Right lobe of liver (tissue), 6 donors: ENCODE measurements around the gene PPP1CA. TPM values are rescaled to one million over a fixed set of nuclear protein-coding genes. Genes with fewer than 3 reads are reported as not detected.
"Not testable (repeated sequence)": the region's sequence is repeated elsewhere in the genome, so short reads cannot be mapped to it uniquely, and the experiment has no call there.

Experiments
- ATAC-seq, 4 donors: fragments of 200-7000 bp; cut with Tn5 transposase; one replicate each; pipeline ENCODE4 v1.9.1; 2020; ENCODE audit warnings: mild to moderate bottlenecking in 4 of 4, moderate library complexity in 4 of 4
- DNase-seq, 3 donors: peaks; one replicate each; pipeline ENCODE4 v3.0.0-alpha.2; 2020
- H3K27ac ChIP-seq, 3 donors: fragments of 200-600 bp; one replicate each; pipeline ENCODE4 v1.8.0; 2022
- H3K27me3 ChIP-seq, 2 donors: fragments of 200-600 bp; one replicate each; pipeline ENCODE4 v1.8.0; 2022
- H3K36me3 ChIP-seq, 4 donors: fragments of 200-600 bp; sonication (generic) in 1 of 4; one replicate each; pipeline versions ENCODE4 v1.5.1 to v1.8.0; 2017 to 2022; ENCODE audit warnings: control low read depth in 1 of 4
- H3K4me1 ChIP-seq, 4 donors: fragments of 200-600 bp; sonication (generic) in 1 of 4; one replicate each; pipeline versions ENCODE4 v1.5.1 to v1.8.0; 2017 to 2022; ENCODE audit warnings: control low read depth in 1 of 4
- H3K4me3 ChIP-seq, 3 donors: fragments of 200-600 bp; one replicate each; pipeline ENCODE4 v1.8.0; 2022
- H3K9me3 ChIP-seq, 4 donors: fragments of 200-600 bp; sonication (generic) in 1 of 4; one replicate each; pipeline versions ENCODE4 v1.5.1 to v1.8.0; 2017 to 2022; ENCODE audit warnings: control low read depth in 1 of 4
- POLR2A ChIP-seq: fragments of 450-650 bp; IDR thresholded peaks from one replicate; pipeline ENCODE4 v1.6.1; 2017; ENCODE audit warnings: antibody characterized with exemption, mild to moderate bottlenecking
- WGBS: methylation state at CpG from one replicate; pipeline ENCODE4 v1.1.6; 2018; ENCODE audit warnings: low coverage, low lambda C conversion rate; ENCODE audit not compliant: insufficient coverage; ENCODE audit errors: missing lambda C conversion rate; 5-methylcytosine and 5-hydroxymethylcytosine counted together
- intact Hi-C, 2 donors: fragments of 100-400 bp; cut with DNase I; formaldehyde crosslinking; loops; one replicate each; pipeline versions ENCODE4 v1.11.2 to v1.14.1; 2022
- total RNA-seq, 6 experiments: library from RNA; depleted of rRNA in 2 of 6; stranded (reverse); fragments of >200 nt in 2 of 6; fragmentation: NEBNext Ultra II Directional in 3 of 6; extraction: Animal tissue kit (Norgen Biotek cat#: 25700) in 3 of 6; gene quantifications; one replicate each; pipeline versions ENCODE4 v1.1.0 to v1.2.4, GENCODE V29; 2016 to 2023
- TF ChIP-seq, protein P1 (sequence below), 4 donors: fragments of 200-600 bp in 3 of 4; fragments of 450-650 bp in 1 of 4; IDR thresholded peaks; one replicate each; pipeline versions ENCODE4 v1.5.1 to v1.8.0; 2016 to 2022; ENCODE audit warnings: antibody characterized with exemption in 4 of 4, mild to moderate bottlenecking in 2 of 4
- donor health status: DM: no; HTN: yes; CAD: no.
- donor health status: DM: no; HTN: no; CAD: no.
- donor health status: DM: no; HTN: no; CAD: no.
- donor health status: DM: no; HTN: yes; CAD: no.
- donor health status: DM: no; HTN: yes; CAD: no.

The PPP1CA gene
- total RNA-seq, 6 experiments from 2014 or later: 64.2 to 102 (median 71.1) TPM

DNA sequence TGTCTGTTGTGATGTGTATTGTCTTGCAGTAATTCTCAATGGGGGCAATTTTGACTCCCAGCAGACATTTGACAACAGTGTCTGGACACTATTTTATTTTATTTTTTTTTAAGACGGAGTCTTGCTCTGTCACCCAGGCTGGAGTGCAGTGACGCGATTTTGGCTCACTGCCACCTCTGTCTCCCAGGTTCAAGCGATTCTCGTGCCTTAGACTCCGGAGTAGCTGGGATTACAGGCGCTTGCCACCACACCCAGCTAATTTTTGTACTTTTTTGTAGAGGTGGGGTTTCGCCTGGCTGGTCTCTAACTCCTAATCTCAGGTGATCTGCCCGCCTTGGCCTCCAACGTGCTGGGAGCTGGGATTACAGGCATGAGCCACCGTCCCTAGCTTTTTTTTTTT lies 28.1 kb upstream of the PPP1CA start:
- ATAC-seq (no peak), DNase-seq (no peak)
- no peak for TF ChIP-seq POLR2A
- TF ChIP-seq, protein P1, sequence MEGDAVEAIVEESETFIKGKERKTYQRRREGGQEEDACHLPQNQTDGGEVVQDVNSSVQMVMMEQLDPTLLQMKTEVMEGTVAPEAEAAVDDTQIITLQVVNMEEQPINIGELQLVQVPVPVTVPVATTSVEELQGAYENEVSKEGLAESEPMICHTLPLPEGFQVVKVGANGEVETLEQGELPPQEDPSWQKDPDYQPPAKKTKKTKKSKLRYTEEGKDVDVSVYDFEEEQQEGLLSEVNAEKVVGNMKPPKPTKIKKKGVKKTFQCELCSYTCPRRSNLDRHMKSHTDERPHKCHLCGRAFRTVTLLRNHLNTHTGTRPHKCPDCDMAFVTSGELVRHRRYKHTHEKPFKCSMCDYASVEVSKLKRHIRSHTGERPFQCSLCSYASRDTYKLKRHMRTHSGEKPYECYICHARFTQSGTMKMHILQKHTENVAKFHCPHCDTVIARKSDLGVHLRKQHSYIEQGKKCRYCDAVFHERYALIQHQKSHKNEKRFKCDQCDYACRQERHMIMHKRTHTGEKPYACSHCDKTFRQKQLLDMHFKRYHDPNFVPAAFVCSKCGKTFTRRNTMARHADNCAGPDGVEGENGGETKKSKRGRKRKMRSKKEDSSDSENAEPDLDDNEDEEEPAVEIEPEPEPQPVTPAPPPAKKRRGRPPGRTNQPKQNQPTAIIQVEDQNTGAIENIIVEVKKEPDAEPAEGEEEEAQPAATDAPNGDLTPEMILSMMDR (IDR thresholded peaks at IDR 0.05): no peak
- no peak overlapping the region for H3K27ac ChIP-seq
- H3K27me3 ChIP-seq: no peaks in the 10 kb centered on the region
- H3K4me3 ChIP-seq: no peak overlapping the region
- WGBS: 67% methylated on average over 8 of the region's 11 CpGs
- peaks cover 0 to 19% (median 2%) of the 10 kb centered on the region in 4 donors for H3K4me1 ChIP-seq
- H3K9me3 ChIP-seq: no peaks in the 10 kb centered on the region
- peaks cover 0 to 35% (median 11%) of the 10 kb centered on the region in 4 donors for H3K36me3 ChIP-seq
- intact Hi-C loops: no loop called here

DNA sequence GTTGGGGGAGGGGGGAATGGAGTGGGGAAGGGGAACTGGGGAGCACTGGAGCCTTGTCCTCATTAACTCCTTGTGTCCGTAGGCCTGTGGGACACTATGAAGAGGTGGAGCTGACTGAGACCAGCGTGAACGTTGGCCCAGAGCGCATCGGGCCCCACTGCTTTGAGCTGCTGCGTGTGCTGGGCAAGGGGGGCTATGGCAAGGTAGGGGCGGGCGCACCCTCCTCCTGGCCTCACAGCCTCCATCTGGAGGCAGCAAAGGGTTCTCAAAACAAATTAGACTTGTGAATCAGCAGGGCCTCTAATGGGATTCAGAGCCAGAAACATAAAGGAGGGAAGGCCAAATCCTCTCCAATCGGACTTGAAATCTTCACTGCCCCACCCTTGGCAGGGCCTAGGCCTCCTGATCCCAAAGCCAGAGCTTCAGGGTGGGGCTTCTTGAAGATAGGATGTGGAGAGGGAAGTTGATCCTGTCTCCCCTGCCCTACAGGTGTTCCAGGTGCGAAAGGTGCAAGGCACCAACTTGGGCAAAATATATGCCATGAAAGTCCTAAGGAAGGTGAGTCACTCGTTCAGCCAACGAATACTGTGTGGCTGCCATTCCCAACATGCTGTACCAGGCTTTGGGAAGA lies 27.5 kb upstream of the PPP1CA start:
- Histone ChIP-seq H3K27ac (peak overlapping the region in 1 of 3 donors; percentile 84), H3K27me3 (no peaks in the 10 kb centered on the region), H3K4me3 (peak overlapping the region; percentile 61 to 79 (median 74)), H3K36me3 (peaks cover 0 to 30% (median 8%) of the 10 kb centered on the region in 4 donors), H3K4me1 (peaks cover 0 to 19% (median 2%) of the 10 kb centered on the region in 4 donors), H3K9me3 (no peaks in the 10 kb centered on the region)
- ATAC-seq (peak in 1 of 4 donors; percentile 0), DNase-seq (no peak)
- intact Hi-C loops: no loop called here
- no peak for TF ChIP-seq POLR2A
- TF ChIP-seq, protein P1 (IDR thresholded peaks at IDR 0.05): no peak
- WGBS: 0% methylated on average over 2 of the region's 12 CpGs

DNA sequence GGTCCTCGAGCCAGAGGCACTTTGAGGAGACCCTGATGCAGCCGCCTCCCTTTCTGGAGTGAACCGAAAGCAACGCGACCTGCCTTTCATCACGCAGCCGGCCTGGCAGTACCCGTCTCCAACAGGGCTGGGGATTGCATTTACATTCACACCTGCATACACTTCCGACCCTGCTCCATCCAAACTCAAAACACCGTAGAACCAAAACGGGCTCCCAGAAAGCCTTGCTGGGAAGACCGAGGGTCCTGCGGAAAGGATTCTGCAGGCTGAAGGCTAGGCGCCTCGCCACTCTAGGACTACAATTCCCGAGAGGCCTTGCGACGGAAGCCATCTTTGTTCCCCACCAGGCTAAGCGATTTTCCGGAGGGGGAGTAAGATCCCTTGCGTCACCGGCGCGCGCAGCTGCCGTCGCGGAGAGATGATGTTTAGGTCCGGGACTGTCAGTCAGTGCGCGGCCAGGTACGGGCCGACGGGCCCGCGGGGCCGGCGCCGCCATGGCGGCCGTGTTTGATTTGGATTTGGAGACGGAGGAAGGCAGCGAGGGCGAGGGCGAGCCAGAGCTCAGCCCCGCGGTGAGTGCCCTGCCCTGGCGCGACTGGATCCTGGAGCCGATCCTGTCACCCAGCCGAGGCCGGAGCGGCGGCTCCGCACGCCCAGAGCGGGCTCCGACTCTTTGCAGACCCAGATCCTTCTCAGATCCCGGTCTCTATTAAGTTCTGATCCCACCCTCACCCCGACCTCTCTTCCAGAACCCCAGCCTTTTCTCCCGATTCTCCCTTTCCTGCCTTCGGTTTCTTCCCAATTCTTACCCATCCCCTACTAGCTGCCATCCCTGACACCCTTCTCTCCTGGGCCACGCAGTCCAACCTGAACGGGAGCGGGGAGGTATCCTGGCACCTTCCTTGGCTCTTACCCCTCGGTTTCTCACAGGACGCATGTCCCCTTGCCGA lies 26.7 kb upstream of the PPP1CA start, which contains the start of gene RPS6KB2:
Gene RPS6KB2, plus strand, starts transcription at position 443 of the 950 bp plus-strand sequence. Its CDS starts 52 bp downstream, at position 495.
- H3K36me3 ChIP-seq: peaks cover 0 to 25% (median 7%) of the 10 kb centered on the region in 4 donors
- ATAC-seq (peak; percentile 89 to 94 (median 90)), DNase-seq (peak; percentile 97 to 99 (median 99))
- H3K27me3 ChIP-seq: no peaks in the 10 kb centered on the region
- TF ChIP-seq POLR2A: peak; percentile 85
- TF ChIP-seq, protein P1 (IDR thresholded peaks at IDR 0.05): no peak
- 0% methylated on average over 25 of the region's 68 CpGs for WGBS
- H3K4me1 ChIP-seq: peaks cover 0 to 19% (median 2%) of the 10 kb centered on the region in 4 donors
- intact Hi-C loops: no loop called here
- H3K4me3 ChIP-seq: peak within 1 kb of the TSS; percentile 61 to 79 (median 74)
- no peaks in the 10 kb centered on the region for H3K9me3 ChIP-seq
- peak within 1 kb of the TSS; percentile 64 to 84 (median 78) for H3K27ac ChIP-seq

DNA sequence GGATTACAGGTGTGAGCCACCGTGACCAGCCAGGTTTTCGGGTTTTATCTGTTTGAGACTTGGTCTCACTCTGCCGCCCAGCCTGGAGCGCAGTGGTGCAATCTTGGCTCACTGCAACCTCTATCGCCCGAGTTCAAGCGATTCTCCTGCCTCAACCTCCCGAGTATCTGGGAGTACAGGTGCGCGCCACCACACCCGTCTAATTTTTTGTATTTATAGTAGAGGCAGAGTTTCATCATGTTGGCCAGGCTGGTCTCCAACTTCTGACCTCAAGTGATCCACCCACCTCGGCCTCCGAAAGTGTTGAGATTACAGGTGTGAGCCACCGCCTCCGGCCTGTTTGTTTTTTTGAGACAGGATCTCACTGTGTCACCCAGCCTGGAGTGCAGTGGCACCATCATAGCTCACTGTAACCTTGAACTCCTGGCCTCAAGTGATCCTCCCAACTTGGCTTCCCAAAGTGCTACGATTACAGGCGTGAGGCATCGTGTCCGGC lies 25.8 kb upstream of the PPP1CA start:
- peak; percentile 5 to 57 (median 46) for ATAC-seq
- H3K9me3 ChIP-seq, DNase-seq, intact Hi-C loops, H3K27me3 ChIP-seq: not testable (repeated sequence)
- 52% methylated on average over 17 of the region's 19 CpGs for WGBS
- H3K36me3 ChIP-seq: peaks cover 0 to 16% (median under 1%) of the 10 kb centered on the region in 4 donors
- peaks cover 0 to 19% (median 2%) of the 10 kb centered on the region in 4 donors for H3K4me1 ChIP-seq
- H3K27ac ChIP-seq: peak overlapping the region; percentile 49 to 84 (median 78)
- peak overlapping the region; percentile 61 to 79 (median 74) for H3K4me3 ChIP-seq
